Loucy (cell line): ENCODE measurements around the gene SLC15A5.

Experiments
- H2AFZ ChIP-seq: fragments of 200-600 bp; sonication (generic); 2 replicates; pipeline ENCODE4 v1.6.0; 2016; ENCODE audit warnings: antibody characterized with exemption, mild to moderate bottlenecking, low read length, moderate library complexity
- H3F3A ChIP-seq: fragments of 200-600 bp; 2 replicates; pipeline ENCODE4 v1.6.0; 2016; ENCODE audit warnings: antibody characterized with exemption, low read depth, mild to moderate bottlenecking
- H3K27me3 ChIP-seq: fragments of 200-600 bp; sonication (generic); 2 replicates; pipeline ENCODE4 v1.6.1; 2014; ENCODE audit warnings: low read length, mild to moderate bottlenecking; ENCODE audit not compliant: insufficient read depth, poor library complexity, severe bottlenecking
- H3K36me3 ChIP-seq: fragments of 200-600 bp; sonication (generic); 2 replicates; pipeline ENCODE4 v1.6.1; 2016; ENCODE audit warnings: low read length; ENCODE audit not compliant: insufficient read depth
- H3K4me1 ChIP-seq: fragments of 200-600 bp; sonication (generic); 2 replicates; pipeline ENCODE4 v1.5.1; 2014; ENCODE audit warnings: low read length, mild to moderate bottlenecking; ENCODE audit not compliant: insufficient read depth, poor library complexity, severe bottlenecking
- H3K4me2 ChIP-seq: fragments of 200-600 bp; sonication (generic); 2 replicates; pipeline ENCODE4 v1.6.0; 2014; ENCODE audit warnings: antibody characterized with exemption, low read length, low read depth, mild to moderate bottlenecking; ENCODE audit not compliant: poor library complexity, severe bottlenecking
- H3K4me3 ChIP-seq: fragments of 200-600 bp; sonication (generic); 2 replicates; pipeline ENCODE4 v1.5.1; 2014; ENCODE audit warnings: low read length, mild to moderate bottlenecking, mixed read lengths; ENCODE audit not compliant: poor library complexity, severe bottlenecking
- H3K79me2 ChIP-seq: fragments of 200-600 bp; sonication (generic); 2 replicates; pipeline ENCODE4 v1.6.1; 2014; ENCODE audit warnings: low read length; ENCODE audit not compliant: insufficient read depth
- H3K9ac ChIP-seq: fragments of 200-600 bp; sonication (generic); 2 replicates; pipeline ENCODE4 v1.6.0; 2014; ENCODE audit warnings: mild to moderate bottlenecking, low read depth, low read length, moderate library complexity; ENCODE audit not compliant: poor library complexity, severe bottlenecking
- H3K9me2 ChIP-seq: fragments of 200-600 bp; sonication (generic); replicated peaks from 2 replicates; pipeline ENCODE4 v1.6.1; 2016; ENCODE audit warnings: low read depth, low read length, mixed read lengths
- H3K9me3 ChIP-seq: fragments of 200-600 bp; sonication (generic); 2 replicates; pipeline ENCODE4 v1.6.1; 2014; ENCODE audit warnings: mild to moderate bottlenecking, antibody characterized with exemption, low read length, low read depth; ENCODE audit not compliant: insufficient read depth
- H4K20me1 ChIP-seq: fragments of 200-600 bp; sonication (generic); 2 replicates; pipeline ENCODE4 v1.6.0; 2014; ENCODE audit warnings: antibody characterized with exemption, low read length, mild to moderate bottlenecking; ENCODE audit not compliant: insufficient read depth, poor library complexity, severe bottlenecking
- CTCF ChIP-seq: fragments of 200-600 bp; sonication (generic); conservative IDR thresholded peaks from 2 replicates; pipeline ENCODE4 v1.5.1; 2014; ENCODE audit warnings: mild to moderate bottlenecking, antibody characterized with exemption, low read length
- EZH2phosphoT487 ChIP-seq: fragments of 200-600 bp; IDR thresholded peaks from 2 replicates; pipeline ENCODE4 v1.6.1; 2018; ENCODE audit warnings: antibody characterized with exemption, mild to moderate bottlenecking, moderate library complexity, borderline replicate concordance

SLC15A5 gene

GRCh38 chr12:16174282-16174681 lies 103.2 kb downstream of the SLC15A5 start:
- no peaks in the 10 kb centered on the region for H3K79me2 ChIP-seq
- no peaks in the 10 kb centered on the region for H3K9me3 ChIP-seq
- H3K36me3 ChIP-seq, result no peaks in the 10 kb centered on the region
- no peaks in the 10 kb centered on the region for H3F3A ChIP-seq
- TF ChIP-seq CTCF, result no peak
- TF ChIP-seq EZH2phosphoT487, result no peak
- no peak overlapping the region for H2AFZ ChIP-seq
- no peak overlapping the region for H3K9ac ChIP-seq
- H3K4me2 ChIP-seq, result no peak overlapping the region
- H3K4me3 ChIP-seq, result no peak overlapping the region
- H3K4me1 ChIP-seq, result no peaks in the 10 kb centered on the region
- H3K9me2 ChIP-seq, result no peaks in the 10 kb centered on the region
- H4K20me1 ChIP-seq, result no peaks in the 10 kb centered on the region
- no peaks in the 10 kb centered on the region for H3K27me3 ChIP-seq

- no peak overlapping the region for H3K4me2 ChIP-seq
- no peaks in the 10 kb centered on the region for H3K27me3 ChIP-seq
These were observed 106.1 kb downstream of the SLC15A5 start for GRCh38 chr12:16171348-16171747.

GRCh38 chr12:16168078-16168477 lies 109.4 kb downstream of the SLC15A5 start:
- H3F3A ChIP-seq, result no peaks in the 10 kb centered on the region
- H3K4me2 ChIP-seq, result no peak overlapping the region
- H3K9ac ChIP-seq, result no peak overlapping the region
- H3K36me3 ChIP-seq, result no peaks in the 10 kb centered on the region
- no peaks in the 10 kb centered on the region for H3K9me3 ChIP-seq
- H2AFZ ChIP-seq, result no peak overlapping the region
- TF ChIP-seq CTCF (no peak), EZH2phosphoT487 (no peak)
- no peaks in the 10 kb centered on the region for H3K9me2 ChIP-seq
- H3K4me3 ChIP-seq, result no peak overlapping the region
- H4K20me1 ChIP-seq, result no peaks in the 10 kb centered on the region
- no peaks in the 10 kb centered on the region for H3K79me2 ChIP-seq
- no peaks in the 10 kb centered on the region for H3K4me1 ChIP-seq
- H3K27me3 ChIP-seq, result no peaks in the 10 kb centered on the region

More at GRCh38 chr12:16171348-16171747, 106.1 kb downstream of the SLC15A5 start:
- Histone ChIP-seq H3K4me3 (no peak overlapping the region), H3K79me2 (no peaks in the 10 kb centered on the region), H2AFZ (no peak overlapping the region), H3K9ac (no peak overlapping the region), H3K9me2 (no peaks in the 10 kb centered on the region), H3F3A (no peaks in the 10 kb centered on the region), H3K36me3 (no peaks in the 10 kb centered on the region), H3K9me3 (no peaks in the 10 kb centered on the region), H4K20me1 (no peaks in the 10 kb centered on the region), H3K4me1 (no peaks in the 10 kb centered on the region)
- TF ChIP-seq CTCF, result no peak
